GM10248 (cell line): Measurements from ENCODE around the gene ABCA4.

ENCODE experiments used
- CTCF ChIA-PET: fragments of 300-600 bp; sonication (Branson Sonifier 250); formaldehyde crosslinking; extraction: SDS; loops from one replicate; lab custom pipeline; 2021; ENCODE audit warnings: antibody characterized with exemption; lab: Yijun Ruan, JAX
- POLR2A ChIA-PET: fragments of 350-650 bp; sonication (Branson Sonifier 250); formaldehyde crosslinking; extraction: SDS; loops from one replicate; lab custom pipeline; 2020; ENCODE audit warnings: antibody characterized with exemption; lab: Yijun Ruan, JAX
- DNase-seq: peaks from one replicate; pipeline ENCODE4 v3.0.0; 2012; ENCODE audit errors: extremely low spot score
- CTCF ChIP-seq: IDR thresholded peaks from 2 replicates; pipeline ENCODE4 v1.5.1; 2012; ENCODE audit warnings: mild to moderate bottlenecking, low read depth; ENCODE audit errors: extremely low read depth, missing control alignments, control extremely low read depth

Gene ABCA4

GRCh38 chr1:94015489-94015817 is 105.5 kb downstream of the ABCA4 start:
- CTCF ChIA-PET, result interaction anchor here (1.4 to 18.2 kb wide), 5 partner anchors 10 to 106 kb away, joined by 3 to 370 read pairs (median 5); partner anchors contain the start of gene GCLM
- no peak for TF ChIP-seq CTCF
- DNase-seq, result no peak
- POLR2A ChIA-PET, result interaction anchor here (0.6 kb wide), 1 partner anchor 435 kb away, joined by 5 read pairs; no protein-coding TSS in a partner anchor

GRCh38 chr1:94014635-94015488 is 106.1 kb downstream of the ABCA4 start:
- no peak for TF ChIP-seq CTCF
- POLR2A ChIA-PET, result interaction anchor here (0.6 kb wide), 1 partner anchor 435 kb away, joined by 5 read pairs; no protein-coding TSS in a partner anchor
- CTCF ChIA-PET, result interaction anchor here (1.4 to 18.2 kb wide), 5 partner anchors 11 to 105 kb away, joined by 3 to 370 read pairs (median 5); partner anchors contain the start of gene GCLM
- DNase-seq, result no peak

GRCh38 chr1:94014087-94014486 is 106.9 kb downstream of the ABCA4 start:
- POLR2A ChIA-PET, result no interaction called here
- no peak for DNase-seq
- TF ChIP-seq CTCF, result no peak
- CTCF ChIA-PET, result interaction anchor here (2.3 to 7.6 kb wide), 3 partner anchors 12 to 105 kb away, joined by 5 to 49 read pairs (median 7); partner anchors contain the start of gene GCLM

GRCh38 chr1:94013367-94013878 is 107.5 kb downstream of the ABCA4 start:
- ChIA-PET POLR2A (no interaction called here), CTCF (interaction anchor here (2.4 to 7.6 kb wide), 2 partner anchors 12 to 26 kb away, joined by 7 to 49 read pairs; no protein-coding TSS in a partner anchor)
- TF ChIP-seq CTCF, result no peak
- no peak for DNase-seq

- no peak for TF ChIP-seq CTCF
- no peak for DNase-seq
- CTCF ChIA-PET, result interaction anchor here (2.4 to 7.6 kb wide), 2 partner anchors 13 to 27 kb away, joined by 7 to 49 read pairs; no protein-coding TSS in a partner anchor
- POLR2A ChIA-PET, result no interaction called here
Observed at GRCh38 chr1:94012708-94013366, 108.1 kb downstream of the ABCA4 start.
